Activated CD4-positive, alpha-beta T cell treated with anti-CD3 and anti-CD28 coated beads for 36 hours (primary cell): ENCODE results near the gene RNF145. TPM values are rescaled to one million over a fixed set of nuclear protein-coding genes. Genes with fewer than 3 reads are reported as not detected.
A peak's percentile ranks its signal among the peaks of the same experiment; 100 is the strongest.

Experiments
- ATAC-seq: fragments of 200-7000 bp; cut with Tn5 transposase; one replicate; pipeline ENCODE4 v1.10.0; 2021; ENCODE audit warnings: mild to moderate bottlenecking, moderate library complexity
- CTCF ChIA-PET: fragments of 350-600 bp; sonication (Branson Sonifier 250); formaldehyde crosslinking; loops from one replicate; lab custom pipeline; 2021; ENCODE audit warnings: antibody characterized with exemption; lab: Charles Lee
- POLR2A ChIA-PET: fragments of 350-600 bp; sonication (Branson Sonifier 250); formaldehyde crosslinking; loops from one replicate; lab custom pipeline; 2021; ENCODE audit warnings: antibody characterized with exemption, inconsistent platforms; lab: Charles Lee
- DNase-seq: peaks from one replicate; pipeline ENCODE4 v3.0.0-alpha.2; 2020
- H3K27ac Mint-ChIP-seq: one replicate; pipeline ENCODE4 v1.8.0; 2021; ENCODE audit warnings: mixed read lengths
- H3K27me3 Mint-ChIP-seq: one replicate; pipeline ENCODE4 v1.8.0; 2021; ENCODE audit warnings: mixed read lengths
- H3K36me3 Mint-ChIP-seq: one replicate; pipeline ENCODE4 v1.8.0; 2021; ENCODE audit warnings: low read depth, mixed read lengths
- H3K4me1 Mint-ChIP-seq: one replicate; pipeline ENCODE4 v1.8.0; 2021; ENCODE audit warnings: mixed read lengths
- H3K4me3 Mint-ChIP-seq: one replicate; pipeline ENCODE4 v1.8.0; 2021; ENCODE audit warnings: mild to moderate bottlenecking, moderate library complexity, mixed read lengths
- H3K9me3 Mint-ChIP-seq: one replicate; pipeline ENCODE4 v1.8.0; 2021; ENCODE audit warnings: low read depth, mixed read lengths
- intact Hi-C, 2 experiments: fragments of 100-400 bp; cut with DNase I in 1 of 2; cut with micrococcal nuclease in 1 of 2; formaldehyde crosslinking; loops; one replicate each; pipeline versions ENCODE4 v1.14.2 to v1.15.1; 2022 to 2024; cut with DNase I, micrococcal nuclease
- total RNA-seq, 2 experiments: library from RNA; stranded (reverse); gene quantifications; one replicate each; pipeline ENCODE4 v1.2.3, GENCODE V29; 2021

RNF145 gene
- total RNA-seq, 2 experiments from 2014 or later = 81.9 to 87.5 TPM

DNA sequence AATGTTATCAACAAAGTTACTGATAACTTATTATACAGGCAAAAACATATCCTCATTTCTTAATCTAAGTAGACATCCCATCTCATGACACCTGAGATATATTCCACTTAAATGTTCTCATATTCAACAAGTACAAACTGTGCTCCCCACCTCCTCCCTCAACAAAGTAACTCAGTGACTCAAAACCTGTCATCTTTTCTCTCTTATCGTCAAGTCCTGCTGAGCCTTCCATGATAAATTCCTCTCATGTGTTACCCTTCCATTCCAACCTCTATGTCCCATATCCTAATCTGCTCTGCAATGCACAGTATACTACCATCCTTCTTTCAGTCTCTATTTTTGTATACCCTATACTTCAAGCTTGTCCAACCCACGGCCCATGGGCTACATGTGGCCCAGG is 13.6 kb downstream of the RNF145 start:
- ATAC-seq = no peak
- intact Hi-C loops = no loop called here
- Mint-ChIP-seq H3K9me3 (no peaks in the 10 kb centered on the region), H3K27me3 (no peaks in the 10 kb centered on the region), H3K4me1 (peaks cover 77% of the 10 kb centered on the region), H3K27ac (peak overlapping the region; percentile 19), H3K36me3 (peaks cover 71% of the 10 kb centered on the region), H3K4me3 (no peak overlapping the region)
- ChIA-PET POLR2A (no interaction called here), CTCF (interaction anchor here (4.3 kb wide), 1 partner anchor 11 kb away, joined by 22 read pairs; no protein-coding TSS in a partner anchor)
- DNase-seq = no peak

GRCh38 chr5:159190170-159190569 is 19.2 kb downstream of the RNF145 start:
- CTCF ChIA-PET = interaction anchor here (0.6 to 4.4 kb wide), 4 partner anchors 10 to 33 kb away, joined by 3 to 22 read pairs (median 5); no protein-coding TSS in a partner anchor
- H3K27ac Mint-ChIP-seq = no peak overlapping the region
- H3K4me1 Mint-ChIP-seq = peaks cover 58% of the 10 kb centered on the region
- H3K4me3 Mint-ChIP-seq = no peak overlapping the region
- POLR2A ChIA-PET = interaction anchor here (0.7 to 1.0 kb wide), 2 partner anchors 9 to 23 kb away, joined by 5 to 6 read pairs; no protein-coding TSS in a partner anchor
- ATAC-seq (no peak), DNase-seq (no peak)
- H3K27me3 Mint-ChIP-seq = no peaks in the 10 kb centered on the region
- intact Hi-C loops = no loop called here
- no peaks in the 10 kb centered on the region for H3K9me3 Mint-ChIP-seq
- H3K36me3 Mint-ChIP-seq = peaks cover 59% of the 10 kb centered on the region

DNA sequence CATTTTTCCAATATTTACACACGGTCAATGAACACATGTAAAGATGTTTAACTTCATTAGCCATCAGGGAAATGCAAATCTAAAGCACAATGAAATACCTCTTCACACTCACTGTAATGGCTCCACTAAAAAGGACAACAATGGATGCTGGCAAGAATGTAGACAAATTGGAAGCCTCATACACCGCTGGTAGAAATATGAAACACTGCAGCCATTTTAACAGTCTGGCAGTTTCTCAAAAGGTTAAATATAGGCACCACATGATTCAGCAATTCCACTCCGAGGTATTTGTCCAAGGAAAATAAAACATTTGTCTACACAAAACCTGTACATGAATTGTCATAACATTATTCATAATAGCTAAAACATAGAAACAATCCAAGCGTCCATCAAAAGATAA is 20.0 kb downstream of the RNF145 start:
- intact Hi-C loops = no loop called here
- Mint-ChIP-seq H3K9me3 (no peaks in the 10 kb centered on the region), H3K36me3 (peaks cover 53% of the 10 kb centered on the region)

GRCh38 chr5:159187719-159188118 is 21.6 kb downstream of the RNF145 start:
- no peak overlapping the region for H3K4me3 Mint-ChIP-seq
- peaks cover 65% of the 10 kb centered on the region for H3K4me1 Mint-ChIP-seq
- peaks cover 47% of the 10 kb centered on the region for H3K36me3 Mint-ChIP-seq
- DNase-seq = no peak
- ChIA-PET POLR2A (no interaction called here), CTCF (no interaction called here)
- ATAC-seq = no peak
- H3K27me3 Mint-ChIP-seq = no peaks in the 10 kb centered on the region
- no peaks in the 10 kb centered on the region for H3K9me3 Mint-ChIP-seq
- intact Hi-C loops = no loop called here
- peak overlapping the region; percentile 67 for H3K27ac Mint-ChIP-seq

More for the DNA sequence above, 20.0 kb downstream of the RNF145 start:
- Mint-ChIP-seq H3K27me3 (no peaks in the 10 kb centered on the region), H3K27ac (peak overlapping the region; percentile 47), H3K4me1 (peaks cover 61% of the 10 kb centered on the region), H3K4me3 (no peak overlapping the region)
- DNase-seq (no peak), ATAC-seq (no peak)
- CTCF ChIA-PET = interaction anchor here (4.4 kb wide), 1 partner anchor 32 kb away, joined by 22 read pairs; no protein-coding TSS in a partner anchor
- POLR2A ChIA-PET = no interaction called here

- Mint-ChIP-seq H3K27me3 (no peaks in the 10 kb centered on the region), H3K27ac (peak overlapping the region; percentile 83), H3K36me3 (peaks cover 45% of the 10 kb centered on the region), H3K4me1 (peaks cover 68% of the 10 kb centered on the region), H3K9me3 (no peaks in the 10 kb centered on the region), H3K4me3 (no peak overlapping the region)
- no peak for ATAC-seq
- POLR2A ChIA-PET = interaction anchor here (0.9 to 1.3 kb wide), 2 partner anchors 12 to 66 kb away, joined by 4 read pairs; no protein-coding TSS in a partner anchor
- CTCF ChIA-PET = interaction anchor here (1.0 to 1.5 kb wide), 4 partner anchors 13 to 54 kb away, joined by 3 to 6 read pairs (median 4); no protein-coding TSS in a partner anchor
- DNase-seq = no peak
- intact Hi-C loops = no loop called here
Observed at GRCh38 chr5:159186319-159186718, 23.0 kb downstream of the RNF145 start.

- ChIA-PET POLR2A (interaction anchor here (1.3 kb wide), 1 partner anchor 12 kb away, joined by 4 read pairs; no protein-coding TSS in a partner anchor), CTCF (interaction anchor here (1.0 to 1.5 kb wide), 4 partner anchors 14 to 54 kb away, joined by 3 to 6 read pairs (median 4); no protein-coding TSS in a partner anchor)
- DNase-seq (no peak), ATAC-seq (no peak)
- Mint-ChIP-seq H3K9me3 (no peaks in the 10 kb centered on the region), H3K27ac (peak overlapping the region; percentile 83), H3K27me3 (no peaks in the 10 kb centered on the region), H3K36me3 (peaks cover 45% of the 10 kb centered on the region), H3K4me1 (peaks cover 69% of the 10 kb centered on the region), H3K4me3 (no peak overlapping the region)
- intact Hi-C loops = loop anchor here in 1 of 2 experiments (2.0 kb wide), 1 partner anchor 21 kb away; no protein-coding TSS in a partner anchor
Observed at GRCh38 chr5:159185773-159186172, 23.6 kb downstream of the RNF145 start.

DNA sequence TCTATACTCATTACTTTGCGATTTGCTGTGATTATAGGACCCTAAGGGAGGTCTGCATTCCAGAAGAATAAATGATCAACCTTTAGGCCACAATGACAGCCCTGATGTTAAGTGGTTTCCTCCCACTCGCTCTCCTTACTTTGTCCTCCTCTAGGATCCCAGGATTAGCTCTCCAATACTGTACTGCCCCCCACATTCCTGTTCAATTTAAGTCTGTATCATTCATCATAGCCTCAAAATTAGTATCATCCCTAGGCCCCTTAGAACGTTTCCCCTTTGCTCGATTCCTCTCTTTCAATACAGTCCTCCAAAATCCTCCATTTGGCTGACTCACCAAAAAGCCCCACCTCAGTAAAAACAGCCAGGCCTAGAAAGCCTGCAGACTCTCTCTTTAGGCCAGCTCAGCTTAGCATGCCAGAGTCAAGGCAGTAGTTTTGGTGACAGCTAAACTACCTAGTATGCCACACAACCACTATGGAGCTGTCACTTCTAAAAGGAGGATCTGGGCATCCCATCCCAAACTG is 24.4 kb downstream of the RNF145 start:
- Mint-ChIP-seq H3K9me3 (no peaks in the 10 kb centered on the region), H3K4me3 (peak overlapping the region; percentile 1), H3K4me1 (peaks cover 74% of the 10 kb centered on the region), H3K27me3 (no peaks in the 10 kb centered on the region), H3K27ac (peak overlapping the region; percentile 83), H3K36me3 (peaks cover 50% of the 10 kb centered on the region)
- CTCF ChIA-PET = interaction anchor here (0.6 to 1.5 kb wide), 6 partner anchors 15 to 344 kb away, joined by 3 to 4 read pairs (median 3); no protein-coding TSS in a partner anchor
- intact Hi-C loops = loop anchor here in 1 of 2 experiments (2.0 kb wide), 1 partner anchor 22 kb away; no protein-coding TSS in a partner anchor
- DNase-seq (peak; percentile 70), ATAC-seq (peak; percentile 94)
- POLR2A ChIA-PET = interaction anchor here (1.3 kb wide), 1 partner anchor 13 kb away, joined by 4 read pairs; no protein-coding TSS in a partner anchor

DNA sequence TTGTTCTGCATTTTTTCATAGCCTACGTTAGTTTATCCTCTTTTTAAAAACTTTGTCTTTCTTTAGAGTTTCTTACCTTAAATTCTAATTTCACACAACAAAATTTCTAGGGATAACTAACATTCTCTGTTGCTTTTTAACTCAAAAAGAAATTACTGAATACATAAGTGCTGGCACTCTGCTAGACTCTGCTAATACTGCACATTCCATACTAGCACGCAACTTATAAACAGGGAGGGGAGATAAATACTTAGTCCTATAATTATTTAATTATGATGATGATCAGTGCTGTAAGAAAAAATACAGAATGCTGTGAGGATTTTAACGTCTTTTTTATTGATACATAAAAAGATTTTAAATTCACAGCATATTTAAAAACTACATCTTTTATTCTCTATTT is 25.1 kb downstream of the RNF145 start:
- H3K36me3 Mint-ChIP-seq = peaks cover 46% of the 10 kb centered on the region
- H3K4me1 Mint-ChIP-seq = peaks cover 74% of the 10 kb centered on the region
- peak overlapping the region; percentile 85 for H3K27ac Mint-ChIP-seq

GRCh38 chr5:159183247-159183646 is 26.1 kb downstream of the RNF145 start:
- no peak overlapping the region for H3K27ac Mint-ChIP-seq
- intact Hi-C loops = no loop called here
- no peak for ATAC-seq
- H3K4me1 Mint-ChIP-seq = peaks cover 79% of the 10 kb centered on the region
- H3K9me3 Mint-ChIP-seq = no peaks in the 10 kb centered on the region
- ChIA-PET POLR2A (no interaction called here), CTCF (interaction anchor here (0.9 to 1.3 kb wide), 2 partner anchors 10 to 23 kb away, joined by 3 read pairs; no protein-coding TSS in a partner anchor)
- DNase-seq = no peak
- H3K4me3 Mint-ChIP-seq = no peak overlapping the region
- H3K27me3 Mint-ChIP-seq = no peaks in the 10 kb centered on the region
- H3K36me3 Mint-ChIP-seq = peaks cover 46% of the 10 kb centered on the region

More for the DNA sequence above, 25.1 kb downstream of the RNF145 start:
- Mint-ChIP-seq H3K4me3 (no peak overlapping the region), H3K27me3 (no peaks in the 10 kb centered on the region), H3K9me3 (no peaks in the 10 kb centered on the region)
- no peak for DNase-seq
- ATAC-seq = no peak
- ChIA-PET POLR2A (no interaction called here), CTCF (interaction anchor here (0.9 to 1.3 kb wide), 2 partner anchors 9 to 22 kb away, joined by 3 read pairs; no protein-coding TSS in a partner anchor)
- intact Hi-C loops = loop anchor here in 1 of 2 experiments (2.0 kb wide), 1 partner anchor 23 kb away; no protein-coding TSS in a partner anchor

DNA sequence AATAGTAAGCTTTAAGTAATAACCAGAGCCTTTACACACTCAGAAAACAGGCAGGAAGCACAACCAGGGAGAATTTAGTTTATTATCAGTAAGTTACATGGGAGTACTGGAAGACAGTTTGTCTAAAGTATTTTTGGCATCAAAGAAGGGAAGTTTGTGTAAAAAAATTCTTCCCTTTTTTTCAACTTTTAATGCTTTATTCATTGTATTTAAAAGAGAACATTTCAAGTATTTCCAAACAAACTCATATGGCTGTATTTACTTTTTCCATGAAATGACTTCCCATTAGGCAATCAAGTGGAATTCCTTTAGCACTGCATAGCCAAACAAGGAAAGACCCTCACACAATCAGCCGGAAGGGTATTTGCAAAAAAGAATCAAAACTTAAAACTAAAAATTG is 26.7 kb downstream of the RNF145 start:
- DNase-seq = no peak
- intact Hi-C loops = no loop called here
- Mint-ChIP-seq H3K27me3 (no peaks in the 10 kb centered on the region), H3K9me3 (no peaks in the 10 kb centered on the region), H3K36me3 (peaks cover 45% of the 10 kb centered on the region), H3K4me3 (no peak overlapping the region), H3K27ac (peak overlapping the region; percentile 29), H3K4me1 (peaks cover 77% of the 10 kb centered on the region)
- ATAC-seq = no peak
- ChIA-PET POLR2A (no interaction called here), CTCF (interaction anchor here (0.8 kb wide), 1 partner anchor 20 kb away, joined by 3 read pairs; no protein-coding TSS in a partner anchor)

- no peak for ATAC-seq
- DNase-seq = no peak
- Mint-ChIP-seq H3K36me3 (peaks cover 52% of the 10 kb centered on the region), H3K27ac (peak overlapping the region; percentile 82), H3K27me3 (no peaks in the 10 kb centered on the region), H3K9me3 (no peaks in the 10 kb centered on the region), H3K4me3 (peak overlapping the region; percentile 9), H3K4me1 (peaks cover 85% of the 10 kb centered on the region)
- ChIA-PET POLR2A (no interaction called here), CTCF (interaction anchor here (0.8 kb wide), 1 partner anchor 25 kb away, joined by 3 read pairs; no protein-coding TSS in a partner anchor)
- intact Hi-C loops = no loop called here
Observed at GRCh38 chr5:159181651-159182050, 27.7 kb downstream of the RNF145 start.
